ENCODE data around the gene HTR1E. TPM values are rescaled to one million over a fixed set of nuclear protein-coding genes. Genes with fewer than 3 reads are reported as not detected.
"Not testable (repeated sequence)": the region's sequence is repeated elsewhere in the genome, so short reads cannot be mapped to it uniquely, and the experiment has no call there.

HTR1E gene
- total RNA-seq, 1 donor from 2014 or later: not detected

DNA sequence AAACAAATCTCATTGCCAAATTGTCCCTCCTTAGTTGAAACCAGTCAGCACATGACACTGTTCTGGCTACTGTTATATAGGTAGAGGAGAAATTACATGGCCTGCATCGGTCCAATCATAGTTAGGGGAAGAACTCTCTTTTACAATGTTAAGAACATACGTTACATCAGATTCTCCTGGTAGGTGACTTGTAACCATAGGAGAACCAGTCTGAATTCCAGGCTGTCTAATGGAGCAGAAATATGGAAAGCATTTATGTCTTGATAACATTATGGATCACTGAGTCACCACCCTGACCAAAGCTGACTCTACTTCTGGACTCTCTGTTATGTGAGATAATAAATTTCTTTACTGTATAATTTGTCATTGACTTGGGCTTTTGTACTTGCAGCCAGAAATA lies 40.9 kb downstream of the HTR1E start:
- no peak for DNase-seq (ENCODE audit: low spot score)

- DNase-seq (ENCODE audit: low spot score): no peak
Measured at GRCh38 chr6:87001494-87001893, 64.2 kb downstream of the HTR1E start.

GRCh38 chr6:87002391-87002790 lies 65.1 kb downstream of the HTR1E start:
- DNase-seq (ENCODE audit: low spot score): not testable (repeated sequence)

DNA sequence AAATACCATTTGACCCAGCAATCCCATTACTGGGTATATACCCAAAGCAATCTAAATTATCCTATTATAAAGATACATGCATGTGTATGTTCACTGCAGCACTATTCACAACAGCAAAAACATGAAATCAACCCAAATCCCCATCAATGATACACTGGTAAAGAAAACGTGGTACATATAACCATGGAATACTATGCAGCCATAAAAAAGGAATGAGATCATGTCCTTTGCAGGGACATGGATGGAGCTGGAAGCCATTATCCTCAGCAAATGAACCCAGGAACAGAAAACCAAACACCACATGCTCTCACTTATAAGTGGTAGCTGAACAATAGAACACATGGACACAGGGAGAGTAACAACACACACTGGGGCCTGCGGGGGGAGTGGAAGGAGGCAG lies 69.2 kb downstream of the HTR1E start:
- not testable (repeated sequence) for DNase-seq (ENCODE audit: low spot score)

DNA sequence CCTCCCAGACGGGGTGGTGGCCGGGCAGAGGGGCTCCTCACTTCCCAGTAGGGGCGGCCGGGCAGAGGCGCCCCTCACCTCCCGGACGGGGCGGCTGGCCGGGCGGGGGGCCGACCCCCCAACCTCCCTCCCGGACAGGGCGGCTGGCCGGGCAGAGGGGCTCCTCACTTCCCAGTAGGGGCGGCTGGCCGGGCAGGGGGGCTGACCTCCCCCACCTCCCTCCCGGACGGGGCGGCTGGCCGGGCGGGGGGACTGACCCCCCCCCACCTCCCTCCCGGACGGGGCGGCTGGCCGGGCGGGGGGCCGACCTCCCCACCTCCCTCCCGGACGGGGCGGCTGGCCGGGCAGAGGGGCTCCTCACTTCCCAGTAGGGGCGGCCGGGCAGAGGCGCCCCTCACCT lies 72.3 kb downstream of the HTR1E start:
- DNase-seq (ENCODE audit: low spot score): not testable (repeated sequence)

GRCh38 chr6:87012035-87012434 lies 74.7 kb downstream of the HTR1E start:
- no peak for DNase-seq (ENCODE audit: low spot score)

- DNase-seq (ENCODE audit: low spot score): no peak
Measured at GRCh38 chr6:87012743-87013142, 75.4 kb downstream of the HTR1E start.

GRCh38 chr6:87016772-87017171 lies 79.4 kb downstream of the HTR1E start:
- DNase-seq (ENCODE audit: low spot score): no peak

- DNase-seq (ENCODE audit: low spot score): no peak
Measured at GRCh38 chr6:87027021-87027420, 89.7 kb downstream of the HTR1E start.

DNA sequence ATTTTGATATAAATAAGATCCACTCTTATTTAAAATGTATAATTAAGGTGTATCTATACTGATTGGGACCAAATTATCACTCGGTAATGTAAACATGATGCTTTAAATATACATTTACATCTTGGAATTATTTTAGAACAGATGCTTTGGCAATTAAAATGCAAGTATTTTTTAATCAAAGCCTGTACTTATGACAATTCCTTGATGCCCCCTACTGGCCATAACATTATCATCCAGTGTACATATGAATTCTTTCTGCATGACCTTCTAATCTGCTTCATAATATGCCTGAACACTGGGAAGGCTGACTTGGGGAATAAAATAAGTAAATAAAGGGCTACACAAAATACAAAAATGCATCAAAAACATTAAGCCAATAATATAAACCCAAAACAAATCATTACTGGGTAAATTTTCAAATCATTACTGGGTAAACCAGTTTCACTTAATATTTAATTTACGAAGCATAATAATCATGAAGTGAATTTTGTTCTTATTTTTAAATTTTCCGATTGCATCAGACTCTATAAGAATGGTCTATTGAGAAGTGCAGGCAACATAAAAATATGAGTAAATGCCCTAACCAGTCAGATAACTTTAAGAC lies 92.5 kb downstream of the HTR1E start:
- DNase-seq (ENCODE audit: low spot score): no peak

- no peak for DNase-seq (ENCODE audit: low spot score)
Measured at GRCh38 chr6:87040729-87041128, 103.4 kb downstream of the HTR1E start.

GRCh38 chr6:87045521-87046075 lies 108.3 kb downstream of the HTR1E start:
- DNase-seq (ENCODE audit: low spot score): no peak

DNA sequence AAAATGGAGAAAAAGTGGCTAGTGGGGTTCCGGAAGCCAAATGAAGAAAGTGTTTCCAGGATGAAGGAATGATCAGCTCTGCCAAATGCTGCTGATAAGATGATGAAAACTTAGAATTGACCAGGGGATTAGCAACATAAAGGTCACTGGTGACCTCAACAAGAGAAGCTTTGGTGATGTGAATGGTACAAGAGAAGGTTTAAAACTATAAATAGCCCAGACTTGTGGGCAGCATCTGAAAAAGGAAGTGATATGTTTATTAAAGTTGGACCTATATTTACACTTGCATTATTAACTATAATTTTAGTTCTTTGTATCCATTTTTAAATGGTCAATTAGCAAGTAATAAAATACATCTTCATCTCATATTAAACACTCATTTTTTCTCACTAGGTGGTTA lies 112.5 kb downstream of the HTR1E start:
- no peak for DNase-seq (ENCODE audit: low spot score)

- no peak for DNase-seq (ENCODE audit: low spot score)
Measured at GRCh38 chr6:87053312-87053711, 116.0 kb downstream of the HTR1E start.

GRCh38 chr6:87054143-87054833 lies 117.0 kb downstream of the HTR1E start:
- no peak for DNase-seq (ENCODE audit: low spot score)

DNA sequence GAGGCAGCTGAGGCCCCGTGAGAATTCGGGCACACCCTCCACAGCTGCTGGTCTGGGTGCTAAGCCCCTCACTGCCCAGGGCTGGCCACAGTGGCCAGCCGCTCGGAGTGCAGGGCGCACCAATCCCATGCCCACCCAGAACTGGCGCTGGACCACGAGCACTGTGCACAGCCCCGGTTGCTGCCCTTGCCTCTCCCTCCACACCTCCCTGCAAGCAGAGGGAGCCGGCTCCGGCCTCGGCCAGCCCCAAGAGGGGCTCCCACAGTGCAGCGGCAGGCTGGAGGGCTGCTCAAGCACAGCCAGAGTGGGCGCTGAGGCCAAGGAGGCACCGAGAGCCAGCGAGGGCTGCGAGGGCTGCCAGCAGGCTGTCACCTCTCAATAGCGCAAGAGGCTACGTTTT lies 122.6 kb downstream of the HTR1E start:
- DNase-seq (ENCODE audit: low spot score): no peak

GRCh38 chr6:87065117-87065516 lies 127.8 kb downstream of the HTR1E start:
- DNase-seq (ENCODE audit: low spot score): no peak

Other genes starting within 250 kb of the HTR1E start
- gene CGA, start 157.6 kb downstream of the HTR1E start, total RNA-seq: not detected
- gene ZNF292, start 218.0 kb downstream of the HTR1E start, total RNA-seq: 84.1 TPM